EL (cell line): Measurements from ENCODE around the gene IL4R.
A peak's percentile ranks its signal among the peaks of the same experiment; 100 is the strongest.

Experiments used
- DNase-seq: peaks from one replicate; pipeline ENCODE4 v3.0.0-alpha.2; 2016

The IL4R gene

GRCh38 chr16:27363246-27363632 lies 49.5 kb downstream of the IL4R start:
- no peak for DNase-seq

GRCh38 chr16:27363797-27364196 lies 50.0 kb downstream of the IL4R start:
- no peak for DNase-seq

- no peak for DNase-seq
Measured at GRCh38 chr16:27364493-27365141, 50.8 kb downstream of the IL4R start.

DNA sequence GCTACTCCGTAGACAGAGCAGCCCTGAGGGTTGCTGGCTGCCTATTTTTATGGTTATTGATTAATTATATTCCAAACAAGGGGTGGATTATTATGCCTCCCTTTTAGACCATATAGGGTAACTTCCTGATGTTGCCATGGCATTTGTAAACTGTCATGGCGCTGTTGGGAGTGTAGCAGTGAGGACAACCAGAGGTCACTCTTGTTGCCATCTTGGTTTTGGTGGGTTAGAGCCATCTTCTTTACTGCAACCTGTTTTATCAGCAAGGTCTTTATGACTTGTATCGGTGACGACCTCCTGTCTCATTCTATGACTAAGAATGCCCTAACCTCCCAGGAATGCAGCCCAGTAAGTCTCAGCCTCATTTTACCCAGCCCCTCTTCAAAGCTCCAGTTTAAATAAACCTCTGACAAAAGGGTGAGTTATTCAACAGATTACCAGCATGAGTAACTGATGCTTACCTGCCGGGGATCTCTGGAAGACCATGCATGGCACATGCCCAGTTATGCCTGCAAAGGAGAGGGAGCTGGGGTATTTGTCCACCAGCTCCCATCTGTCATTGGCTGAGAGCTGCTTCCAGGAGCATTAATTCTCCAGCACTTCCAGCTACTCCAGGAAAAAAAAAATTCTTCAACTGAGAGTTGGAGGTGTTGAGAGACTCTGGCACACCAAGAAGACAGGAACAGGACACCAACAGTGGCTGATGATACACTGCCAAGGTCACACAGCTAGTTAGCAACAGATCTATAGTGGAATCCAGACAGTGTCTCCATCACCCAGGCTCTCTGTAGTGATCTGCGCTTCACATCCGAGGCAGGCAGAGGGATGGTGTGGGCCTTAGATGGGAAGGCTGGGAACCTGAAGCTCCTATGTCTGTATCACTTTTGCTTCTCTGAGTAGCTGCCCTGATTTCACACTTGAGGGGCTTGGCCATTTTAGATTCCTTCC lies 51.6 kb downstream of the IL4R start:
- peak; percentile 73 for DNase-seq

DNA sequence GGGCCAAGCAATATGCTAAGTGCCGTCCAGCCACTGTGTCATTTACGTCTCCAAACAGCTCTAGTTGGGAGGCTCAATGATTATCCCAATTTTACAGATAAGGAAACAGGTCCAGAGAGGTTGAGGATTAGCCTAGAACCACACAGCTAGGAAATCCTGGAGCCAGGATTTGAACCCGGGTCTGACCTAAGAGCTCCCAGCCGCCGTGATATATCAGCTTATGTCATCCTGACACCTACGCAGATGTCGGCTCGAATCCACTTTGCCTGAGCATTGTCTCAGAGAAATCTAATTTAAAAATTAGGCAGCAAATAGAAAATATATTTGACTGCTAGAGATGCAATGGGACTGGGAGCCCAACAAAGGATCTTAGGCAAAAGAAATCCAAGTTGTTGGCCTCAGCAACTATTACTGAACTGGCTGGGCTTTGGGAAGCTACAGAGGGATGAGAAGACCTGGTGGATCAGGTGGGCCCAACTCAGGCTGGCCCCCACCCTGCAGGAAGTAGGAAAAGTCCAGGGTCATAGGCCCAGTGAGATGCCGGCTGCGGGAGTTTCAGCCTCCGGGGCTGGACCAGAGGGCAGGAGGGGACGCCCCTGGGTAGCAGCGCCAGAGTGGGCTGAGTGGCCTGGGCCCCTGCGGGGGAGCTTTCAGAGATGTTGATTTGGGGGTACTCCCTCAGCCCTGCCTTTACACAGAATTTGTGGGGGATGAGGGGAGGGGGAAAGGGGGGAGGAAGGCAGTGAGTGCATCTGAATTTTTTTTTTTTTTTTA lies 53.1 kb downstream of the IL4R start:
- DNase-seq, result no peak

- peak; percentile 73 for DNase-seq
Measured at GRCh38 chr16:27367461-27368357, 53.9 kb downstream of the IL4R start.

DNA sequence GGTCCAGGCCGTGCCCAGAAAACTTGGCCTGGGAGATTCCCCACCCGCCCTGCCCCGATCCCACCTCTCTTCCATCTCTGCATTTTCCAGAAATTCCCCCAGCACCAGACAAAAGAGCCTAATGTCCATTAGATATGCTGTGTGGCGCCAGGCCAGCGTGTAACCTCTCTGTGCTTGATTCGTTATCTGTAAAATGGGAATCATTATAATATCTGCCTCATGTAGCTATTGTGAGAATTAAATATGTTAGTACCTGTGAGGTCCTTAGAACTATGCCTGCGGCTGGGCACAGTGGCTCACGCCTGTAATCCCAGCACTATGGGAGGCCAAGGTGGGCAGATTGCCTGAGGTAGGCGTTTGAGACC lies 54.6 kb downstream of the IL4R start:
- no peak for DNase-seq

DNA sequence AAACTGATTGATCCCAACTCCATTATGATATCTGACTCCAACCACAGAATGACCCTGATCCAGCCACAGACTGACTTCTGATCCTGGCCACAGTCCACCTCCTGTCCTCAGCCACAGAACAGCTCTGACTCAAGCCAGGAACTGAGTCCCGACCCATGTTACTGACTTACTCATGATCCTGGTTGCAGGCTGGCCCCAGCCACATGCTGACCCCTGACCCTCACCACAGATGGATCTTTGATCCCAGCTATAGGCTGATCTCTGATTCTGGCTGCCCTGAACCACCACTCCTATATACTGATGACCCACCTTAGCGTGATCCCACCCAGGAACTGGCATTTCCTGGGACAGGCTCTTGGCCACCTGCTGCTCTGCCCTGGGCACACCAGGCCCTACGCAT lies 56.0 kb downstream of the IL4R start:
- DNase-seq, result peak; percentile 45

DNA sequence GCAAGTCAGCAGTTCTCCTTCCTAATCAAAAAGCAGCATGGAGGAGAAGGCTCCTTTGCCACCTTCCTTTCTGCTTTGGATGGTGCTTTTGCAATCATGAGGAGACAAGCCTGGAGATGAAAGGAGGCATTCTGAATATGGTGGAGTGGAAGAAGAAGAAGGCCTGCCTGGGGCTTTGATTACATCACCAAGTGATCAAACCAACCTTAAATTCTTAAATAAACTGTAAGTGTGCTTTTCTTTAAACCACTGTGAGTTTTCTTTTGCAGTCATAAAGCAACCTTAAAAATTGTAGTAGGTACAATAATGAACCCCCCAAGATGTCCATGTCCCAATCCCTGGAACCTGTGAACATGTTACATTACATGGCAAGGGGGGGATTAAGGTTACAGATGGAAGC lies 56.5 kb downstream of the IL4R start:
- no peak for DNase-seq

DNA sequence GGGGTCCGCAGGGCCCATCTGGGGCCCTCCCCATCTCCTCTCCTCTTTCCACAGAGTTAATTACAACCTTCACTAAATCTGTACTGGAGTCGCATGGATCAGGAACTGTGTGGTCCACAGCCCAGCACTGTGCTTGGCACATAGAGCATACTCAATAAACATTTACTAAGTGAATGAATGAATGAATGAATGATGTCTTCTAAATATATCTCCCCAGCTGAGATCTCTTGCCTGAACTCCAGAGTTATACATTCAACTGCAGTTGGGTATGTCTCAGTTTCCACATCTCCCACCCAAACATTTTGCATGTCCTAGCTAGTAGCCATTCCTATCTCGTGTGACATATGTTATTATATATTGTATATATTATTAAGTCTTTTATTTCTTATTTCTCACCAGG lies 59.5 kb downstream of the IL4R start:
- DNase-seq, result no peak

GRCh38 chr16:27374221-27374803 lies 60.5 kb downstream of the IL4R start:
- DNase-seq, result no peak

GRCh38 chr16:27374804-27375425 lies 61.1 kb downstream of the IL4R start:
- DNase-seq, result peak; percentile 79

DNA sequence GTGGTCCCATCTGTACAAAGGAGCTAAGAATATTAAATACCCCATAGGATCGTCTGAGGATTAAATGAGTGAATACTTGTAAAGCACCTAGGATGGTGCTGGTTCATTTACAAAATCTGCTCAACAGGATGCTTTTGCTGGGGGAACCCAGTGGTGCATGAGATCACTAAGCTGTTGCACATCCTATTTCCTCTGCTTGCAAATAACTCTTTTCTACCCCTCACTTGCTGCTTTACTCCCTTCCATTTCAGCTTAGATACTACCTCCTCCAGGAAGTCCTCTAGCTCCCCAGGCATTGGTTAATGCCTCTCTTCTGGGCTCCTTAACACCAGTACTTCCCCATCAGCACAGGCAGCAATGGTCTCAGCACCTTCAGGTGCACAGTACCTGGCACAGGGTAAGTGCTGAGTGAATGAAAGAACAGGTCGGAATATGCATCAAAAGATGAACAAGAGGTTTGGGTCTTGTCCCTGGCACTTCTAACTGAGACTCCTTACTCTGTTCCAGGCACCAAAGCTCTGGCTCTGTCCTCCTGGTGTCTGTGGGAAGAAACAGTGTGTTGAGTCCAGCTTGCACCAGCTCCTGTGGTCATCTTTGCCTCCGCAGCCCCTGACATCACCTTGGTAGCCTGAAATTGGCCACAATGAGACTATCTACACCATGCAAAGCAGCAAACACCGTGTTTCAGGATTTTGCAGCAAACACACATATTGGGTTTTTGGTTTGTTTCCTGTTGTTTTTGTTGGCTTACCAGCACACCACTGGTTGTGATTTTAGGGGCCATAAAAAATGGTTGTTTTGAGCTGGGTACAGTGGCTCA lies 64.1 kb downstream of the IL4R start:
- DNase-seq, result no peak

- no peak for DNase-seq
Measured at GRCh38 chr16:27378871-27379481, 65.2 kb downstream of the IL4R start.

DNA sequence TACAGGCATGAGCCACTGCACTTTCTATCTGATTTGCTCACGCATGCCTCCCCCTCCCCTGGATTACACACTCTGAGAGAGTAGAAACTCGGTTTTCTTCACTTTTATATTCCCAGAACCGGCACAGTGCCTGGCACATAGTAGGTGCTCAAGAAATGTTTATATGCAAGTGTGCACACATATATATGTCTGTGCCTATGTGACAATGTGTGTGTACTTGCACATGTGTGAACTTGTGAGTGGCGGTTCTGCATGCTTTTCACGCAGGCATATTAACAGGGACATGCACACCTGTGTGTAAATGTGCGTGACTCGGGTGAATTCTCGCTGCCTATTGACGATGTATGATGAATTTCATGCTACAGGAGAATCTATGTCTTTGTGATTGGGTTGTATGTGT lies 66.1 kb downstream of the IL4R start:
- no peak for DNase-seq

DNA sequence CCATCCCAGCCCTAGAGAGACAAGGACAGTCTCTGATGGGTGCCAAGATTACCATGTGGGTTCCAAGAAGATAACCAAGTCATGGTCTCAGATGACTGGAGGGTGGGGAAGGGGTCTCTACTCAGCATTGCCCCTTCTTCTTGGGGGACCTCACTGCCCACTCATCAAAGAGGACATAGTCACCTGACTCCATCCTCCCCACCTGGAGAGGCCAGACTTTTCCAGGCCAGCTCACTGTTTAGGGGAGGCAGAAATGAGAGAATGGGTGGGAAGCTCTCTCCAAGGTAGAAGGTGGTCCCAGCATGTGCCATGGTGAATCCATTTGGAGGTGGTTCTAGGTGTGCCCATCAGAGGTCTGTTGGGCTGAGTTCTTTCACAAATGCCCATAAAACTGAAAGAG lies 67.5 kb downstream of the IL4R start:
- DNase-seq, result no peak

DNA sequence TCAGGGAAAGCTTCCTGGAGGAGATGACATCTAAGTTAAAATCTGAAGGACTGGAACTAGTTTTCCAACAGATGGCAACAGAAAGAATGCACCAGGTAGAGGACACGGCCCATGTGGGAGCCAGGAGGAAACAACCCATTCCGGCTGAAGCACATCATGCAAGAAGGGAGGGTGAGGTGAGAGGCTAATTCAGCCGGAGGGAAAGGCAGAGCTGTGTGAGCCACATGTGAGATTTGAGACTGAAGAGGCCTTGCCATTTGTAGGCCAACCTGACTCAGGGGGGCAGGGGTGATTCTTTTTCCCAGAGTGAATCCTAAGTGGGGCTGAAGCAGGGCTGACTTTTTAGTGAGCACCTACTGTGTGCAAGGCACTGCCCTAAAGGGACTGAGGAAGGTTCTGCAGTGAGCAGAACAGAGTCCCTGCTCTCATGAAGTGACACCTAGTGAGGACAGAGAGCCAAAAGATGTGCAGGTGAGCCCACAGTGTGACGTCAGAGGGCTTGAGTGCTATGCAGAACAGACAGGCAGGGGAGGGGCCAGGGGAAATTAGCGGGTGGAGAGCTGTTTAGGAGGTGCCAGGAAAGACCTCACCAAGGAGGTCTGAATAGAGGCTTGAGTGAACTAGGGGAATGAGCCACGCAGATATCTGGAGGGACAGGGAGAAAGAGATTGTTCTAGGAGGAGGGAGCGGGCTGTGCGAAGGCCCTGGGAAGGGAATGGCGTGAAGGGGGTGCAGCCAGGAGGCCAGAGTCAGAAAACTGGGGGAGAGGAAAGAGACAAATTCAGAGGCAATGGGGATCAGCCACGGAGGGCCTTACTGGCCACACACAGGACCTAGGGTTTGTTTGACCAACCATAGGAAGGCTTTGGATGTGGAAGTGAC lies 68.4 kb downstream of the IL4R start:
- DNase-seq, result no peak

DNA sequence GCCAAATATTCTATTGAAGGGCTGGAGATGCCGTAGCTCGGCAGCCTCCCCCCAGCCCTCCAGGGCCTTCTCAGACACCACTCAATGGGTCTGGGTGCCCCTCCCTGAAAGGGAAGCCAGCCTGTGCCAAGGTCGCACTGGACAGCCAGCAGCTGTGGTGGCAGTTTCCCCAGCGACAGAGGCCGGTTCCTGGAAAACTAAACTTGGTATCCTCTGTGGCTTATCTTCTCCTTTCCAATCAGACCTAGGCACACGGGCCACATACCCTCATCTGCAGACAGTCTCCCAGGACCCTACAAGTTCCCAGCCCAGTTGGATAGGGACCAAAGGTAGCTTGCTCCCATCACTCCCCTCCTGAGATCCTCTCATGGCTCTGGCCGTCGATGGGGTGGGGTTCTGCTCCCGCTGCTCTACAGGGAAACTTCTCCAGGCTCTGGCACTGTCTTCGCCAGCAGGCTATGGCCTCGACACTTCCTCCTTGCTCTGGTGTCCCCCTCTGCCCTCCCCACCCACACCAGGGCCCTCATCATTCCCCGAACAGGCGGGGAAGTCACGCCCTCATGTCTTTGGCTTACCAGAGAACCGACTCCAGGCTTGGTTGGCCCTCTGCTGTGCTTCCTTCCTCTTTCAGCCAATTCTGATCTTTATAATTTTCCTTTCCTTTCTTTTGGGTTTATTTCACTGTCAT lies 69.9 kb downstream of the IL4R start:
- no peak for DNase-seq

GRCh38 chr16:27384425-27384824 lies 70.7 kb downstream of the IL4R start:
- no peak for DNase-seq
